Activated CD4-positive, alpha-beta T cell treated with anti-CD3 and anti-CD28 coated beads for 36 hours (primary cell): ENCODE measurements around the gene NLRP3. TPM values are rescaled to one million over a fixed set of nuclear protein-coding genes. Genes with fewer than 3 reads are reported as not detected.

ENCODE experiments used
- ATAC-seq: fragments of 200-7000 bp; cut with Tn5 transposase; one replicate; pipeline ENCODE4 v1.10.0; 2021; ENCODE audit warnings: mild to moderate bottlenecking, moderate library complexity
- CTCF ChIA-PET: fragments of 350-600 bp; sonication (Branson Sonifier 250); formaldehyde crosslinking; loops from one replicate; lab custom pipeline; 2021; ENCODE audit warnings: antibody characterized with exemption; lab: Charles Lee
- POLR2A ChIA-PET: fragments of 350-600 bp; sonication (Branson Sonifier 250); formaldehyde crosslinking; loops from one replicate; lab custom pipeline; 2021; ENCODE audit warnings: antibody characterized with exemption, inconsistent platforms; lab: Charles Lee
- DNase-seq: peaks from one replicate; pipeline ENCODE4 v3.0.0-alpha.2; 2020
- H3K27ac Mint-ChIP-seq: one replicate; pipeline ENCODE4 v1.8.0; 2021; ENCODE audit warnings: mixed read lengths
- H3K27me3 Mint-ChIP-seq: one replicate; pipeline ENCODE4 v1.8.0; 2021; ENCODE audit warnings: mixed read lengths
- H3K36me3 Mint-ChIP-seq: one replicate; pipeline ENCODE4 v1.8.0; 2021; ENCODE audit warnings: low read depth, mixed read lengths
- H3K4me1 Mint-ChIP-seq: one replicate; pipeline ENCODE4 v1.8.0; 2021; ENCODE audit warnings: mixed read lengths
- H3K4me3 Mint-ChIP-seq: one replicate; pipeline ENCODE4 v1.8.0; 2021; ENCODE audit warnings: mild to moderate bottlenecking, moderate library complexity, mixed read lengths
- H3K9me3 Mint-ChIP-seq: one replicate; pipeline ENCODE4 v1.8.0; 2021; ENCODE audit warnings: low read depth, mixed read lengths
- intact Hi-C, 2 experiments: fragments of 100-400 bp; cut with DNase I in 1 of 2; cut with micrococcal nuclease in 1 of 2; formaldehyde crosslinking; loops; one replicate each; pipeline versions ENCODE4 v1.14.2 to v1.15.1; 2022 to 2024; cut with DNase I, micrococcal nuclease
- total RNA-seq, 2 experiments: library from RNA; stranded (reverse); gene quantifications; one replicate each; pipeline ENCODE4 v1.2.3, GENCODE V29; 2021

The NLRP3 gene
- total RNA-seq, 2 experiments from 2014 or later = 1.0 to 1.5 TPM

DNA sequence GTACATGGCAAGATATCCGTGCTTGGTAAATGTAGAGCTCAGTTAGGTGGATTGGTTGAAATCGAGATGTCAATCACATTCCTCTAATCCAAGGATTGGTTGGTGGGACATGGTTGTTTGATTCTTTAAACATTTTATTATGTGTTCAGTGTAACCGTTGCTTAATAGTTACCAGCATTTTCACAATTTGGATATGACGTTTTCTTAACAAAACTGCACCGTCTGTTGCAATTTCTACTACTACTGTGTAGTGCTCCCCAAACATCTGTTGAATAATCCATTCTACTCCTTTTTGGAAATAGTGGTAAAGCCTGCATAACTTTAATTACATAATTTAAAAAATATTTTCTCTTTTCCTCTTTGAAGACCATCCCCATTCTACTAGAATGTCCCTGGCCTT lies 25.6 kb downstream of the NLRP3 start:
- Mint-ChIP-seq H3K4me3 (no peak overlapping the region), H3K27me3 (no peaks in the 10 kb centered on the region), H3K27ac (no peak overlapping the region), H3K4me1 (peaks cover 2% of the 10 kb centered on the region), H3K9me3 (no peaks in the 10 kb centered on the region), H3K36me3 (peaks cover 20% of the 10 kb centered on the region)
- POLR2A ChIA-PET = no interaction called here
- intact Hi-C loops = no loop called here
- CTCF ChIA-PET = interaction anchor here (0.7 kb wide), 2 partner anchors 69 to 661 kb away, joined by 3 to 5 read pairs; no protein-coding TSS in a partner anchor
- ATAC-seq (no peak), DNase-seq (no peak)

DNA sequence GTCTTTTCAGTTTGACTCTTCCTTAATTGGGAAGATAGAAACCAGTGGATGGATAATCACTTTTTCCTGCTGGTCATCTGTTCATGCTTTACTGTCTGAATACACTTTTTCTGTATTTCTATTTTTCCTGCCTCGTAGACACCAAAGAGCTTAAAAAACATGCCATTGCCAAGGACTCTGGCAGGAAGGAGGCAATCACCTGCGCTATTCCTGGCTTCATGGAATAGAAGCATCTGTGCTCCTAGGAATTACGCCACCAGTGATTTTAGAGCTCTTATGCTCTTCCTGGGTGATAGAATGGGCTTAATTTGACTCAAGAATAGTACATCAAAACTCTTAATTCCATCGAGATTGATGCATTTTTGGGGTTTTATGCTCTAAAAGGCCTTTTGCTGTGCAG lies 26.2 kb downstream of the NLRP3 start:
- ATAC-seq (no peak), DNase-seq (no peak)
- CTCF ChIA-PET = interaction anchor here (0.7 kb wide), 2 partner anchors 70 to 662 kb away, joined by 3 to 5 read pairs; no protein-coding TSS in a partner anchor
- H3K9me3 Mint-ChIP-seq = no peaks in the 10 kb centered on the region
- POLR2A ChIA-PET = no interaction called here
- H3K27ac Mint-ChIP-seq = no peak overlapping the region
- intact Hi-C loops = no loop called here
- H3K4me3 Mint-ChIP-seq = no peak overlapping the region
- peaks cover 25% of the 10 kb centered on the region for H3K36me3 Mint-ChIP-seq
- H3K4me1 Mint-ChIP-seq = peaks cover 2% of the 10 kb centered on the region
- H3K27me3 Mint-ChIP-seq = no peaks in the 10 kb centered on the region

DNA sequence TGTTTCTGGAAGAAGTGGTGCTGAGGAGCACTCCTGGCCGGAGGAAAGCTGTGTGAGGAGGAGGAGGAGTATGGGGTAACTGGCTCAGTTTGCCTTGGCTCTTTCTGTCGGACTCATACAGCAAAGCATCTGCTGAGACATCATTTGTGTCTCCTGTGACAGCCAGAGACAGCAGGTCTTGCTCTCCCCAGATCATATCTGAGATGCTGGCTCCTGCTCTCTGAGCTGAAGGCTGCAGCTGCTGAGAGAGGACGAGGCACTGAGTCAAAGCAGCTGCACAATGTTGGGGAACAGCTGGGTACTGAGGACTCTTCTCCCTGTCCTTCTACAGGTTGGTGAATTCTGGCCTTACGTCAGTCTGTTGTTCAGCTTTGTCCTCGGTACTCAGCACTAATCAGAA lies 27.7 kb downstream of the NLRP3 start:
- no peaks in the 10 kb centered on the region for H3K27me3 Mint-ChIP-seq
- intact Hi-C loops = no loop called here
- DNase-seq = no peak
- ChIA-PET POLR2A (no interaction called here), CTCF (interaction anchor here (0.9 kb wide), 1 partner anchor 19 kb away, joined by 3 read pairs; no protein-coding TSS in a partner anchor)
- H3K4me3 Mint-ChIP-seq = no peak overlapping the region
- no peak for ATAC-seq
- H3K27ac Mint-ChIP-seq = no peak overlapping the region
- peaks cover 29% of the 10 kb centered on the region for H3K36me3 Mint-ChIP-seq
- H3K4me1 Mint-ChIP-seq = peaks cover 2% of the 10 kb centered on the region
- no peaks in the 10 kb centered on the region for H3K9me3 Mint-ChIP-seq

DNA sequence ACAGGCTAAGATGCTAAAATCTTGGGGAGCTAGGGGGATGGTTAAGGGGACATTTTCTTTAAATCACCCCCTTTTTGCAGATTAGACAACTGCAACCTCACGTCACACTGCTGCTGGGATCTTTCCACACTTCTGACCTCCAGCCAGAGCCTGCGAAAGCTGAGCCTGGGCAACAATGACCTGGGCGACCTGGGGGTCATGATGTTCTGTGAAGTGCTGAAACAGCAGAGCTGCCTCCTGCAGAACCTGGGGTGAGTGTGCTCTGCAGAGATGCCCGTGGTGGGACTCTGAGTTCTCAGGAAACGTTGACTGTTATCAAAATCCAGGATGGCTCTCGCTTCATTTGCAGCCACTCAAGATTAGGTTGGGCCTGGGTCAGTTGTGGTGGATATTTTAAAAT lies 28.6 kb downstream of the NLRP3 start:
- Mint-ChIP-seq H3K9me3 (no peaks in the 10 kb centered on the region), H3K27me3 (no peaks in the 10 kb centered on the region), H3K4me1 (peaks cover 2% of the 10 kb centered on the region), H3K4me3 (no peak overlapping the region), H3K36me3 (peaks cover 24% of the 10 kb centered on the region), H3K27ac (no peak overlapping the region)
- CTCF ChIA-PET = interaction anchor here (0.6 to 0.9 kb wide), 2 partner anchors 18 to 859 kb away, joined by 3 read pairs; no protein-coding TSS in a partner anchor
- POLR2A ChIA-PET = no interaction called here
- no peak for ATAC-seq
- no peak for DNase-seq
- intact Hi-C loops = no loop called here

DNA sequence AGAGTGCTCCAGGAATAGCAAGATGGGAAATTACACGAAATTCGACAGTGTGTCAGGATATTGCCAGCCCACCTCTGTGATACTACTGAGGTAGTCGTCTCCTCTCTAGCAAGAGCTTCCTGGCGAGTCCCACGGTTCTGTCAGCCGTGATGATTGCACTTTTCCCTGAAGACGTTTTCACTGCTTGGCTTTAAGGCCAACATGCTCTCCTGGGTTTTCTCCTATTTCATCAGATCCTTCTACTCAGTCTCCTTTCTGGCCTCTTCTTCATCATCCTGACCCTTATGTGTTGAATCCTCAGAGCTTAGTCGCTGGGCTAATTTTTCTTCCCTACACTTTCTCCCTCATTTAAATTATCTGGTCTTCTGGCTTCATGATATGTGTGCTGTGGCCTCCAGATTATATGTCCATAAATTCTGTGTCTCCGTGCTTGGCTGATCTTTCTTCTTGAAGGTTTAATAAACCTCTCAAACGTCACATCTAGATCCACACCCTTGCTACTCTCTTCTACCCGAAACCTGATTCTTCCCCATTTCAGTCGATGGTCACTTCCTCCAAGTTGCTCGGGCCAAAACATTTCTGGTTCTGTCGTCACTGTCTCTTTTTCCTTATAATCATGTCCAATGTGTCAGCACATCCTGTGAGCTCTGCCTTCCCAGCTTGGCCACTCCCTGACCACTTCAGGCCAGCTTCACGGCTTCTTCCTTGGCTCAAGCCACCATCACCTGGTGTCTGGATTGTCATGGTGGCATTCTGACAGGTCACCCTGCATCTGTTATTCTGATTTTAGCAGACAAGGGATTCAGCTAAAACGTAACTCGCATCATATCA lies 29.8 kb downstream of the NLRP3 start:
- Mint-ChIP-seq H3K27me3 (no peaks in the 10 kb centered on the region), H3K27ac (no peak overlapping the region), H3K4me3 (no peak overlapping the region), H3K4me1 (no peaks in the 10 kb centered on the region), H3K9me3 (no peaks in the 10 kb centered on the region), H3K36me3 (peaks cover 21% of the 10 kb centered on the region)
- intact Hi-C loops = no loop called here
- CTCF ChIA-PET = no interaction called here
- DNase-seq (no peak), ATAC-seq (no peak)
- POLR2A ChIA-PET = no interaction called here

DNA sequence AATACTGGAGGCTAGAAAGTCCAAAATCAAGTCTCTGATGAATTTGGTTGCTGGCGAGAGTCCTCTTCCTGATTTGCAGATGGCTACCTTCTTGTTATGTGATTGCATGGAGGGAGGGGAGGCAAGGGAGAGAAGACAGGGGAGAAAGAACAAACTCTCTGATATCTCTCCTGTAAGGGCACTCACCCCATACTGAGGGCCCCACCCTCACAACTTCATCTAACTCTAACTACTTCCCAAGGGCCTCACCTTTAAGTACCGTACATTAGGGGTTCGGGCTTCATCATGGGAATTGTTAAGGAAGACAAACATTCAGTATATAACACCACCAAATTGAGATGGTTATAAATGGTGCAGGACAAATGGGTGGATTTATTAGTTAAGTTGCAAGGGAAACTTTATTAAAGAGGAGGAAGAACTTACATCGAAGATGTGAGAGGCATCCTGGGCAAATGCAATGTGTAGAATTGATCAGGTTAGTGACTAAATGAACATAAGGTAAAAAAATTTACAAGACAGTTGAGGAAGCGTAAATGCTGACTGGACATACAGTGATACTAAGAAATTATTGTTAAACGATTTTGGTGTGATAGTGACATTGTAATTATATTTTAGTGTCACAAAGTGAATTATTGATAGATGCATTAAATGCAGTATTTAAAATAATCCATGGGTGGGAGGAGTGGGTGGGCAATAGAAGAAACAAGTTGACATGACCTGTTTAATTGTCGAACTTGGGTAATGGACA lies 31.4 kb downstream of the NLRP3 start:
- Mint-ChIP-seq H3K36me3 (peaks cover 21% of the 10 kb centered on the region), H3K4me1 (no peaks in the 10 kb centered on the region), H3K4me3 (no peak overlapping the region), H3K27me3 (no peaks in the 10 kb centered on the region), H3K27ac (no peak overlapping the region), H3K9me3 (no peaks in the 10 kb centered on the region)
- intact Hi-C loops = no loop called here
- DNase-seq (no peak), ATAC-seq (no peak)
- ChIA-PET POLR2A (no interaction called here), CTCF (interaction anchor here (0.6 to 1.6 kb wide), 2 partner anchors 8 to 52 kb away, joined by 3 to 4 read pairs; no protein-coding TSS in a partner anchor)

DNA sequence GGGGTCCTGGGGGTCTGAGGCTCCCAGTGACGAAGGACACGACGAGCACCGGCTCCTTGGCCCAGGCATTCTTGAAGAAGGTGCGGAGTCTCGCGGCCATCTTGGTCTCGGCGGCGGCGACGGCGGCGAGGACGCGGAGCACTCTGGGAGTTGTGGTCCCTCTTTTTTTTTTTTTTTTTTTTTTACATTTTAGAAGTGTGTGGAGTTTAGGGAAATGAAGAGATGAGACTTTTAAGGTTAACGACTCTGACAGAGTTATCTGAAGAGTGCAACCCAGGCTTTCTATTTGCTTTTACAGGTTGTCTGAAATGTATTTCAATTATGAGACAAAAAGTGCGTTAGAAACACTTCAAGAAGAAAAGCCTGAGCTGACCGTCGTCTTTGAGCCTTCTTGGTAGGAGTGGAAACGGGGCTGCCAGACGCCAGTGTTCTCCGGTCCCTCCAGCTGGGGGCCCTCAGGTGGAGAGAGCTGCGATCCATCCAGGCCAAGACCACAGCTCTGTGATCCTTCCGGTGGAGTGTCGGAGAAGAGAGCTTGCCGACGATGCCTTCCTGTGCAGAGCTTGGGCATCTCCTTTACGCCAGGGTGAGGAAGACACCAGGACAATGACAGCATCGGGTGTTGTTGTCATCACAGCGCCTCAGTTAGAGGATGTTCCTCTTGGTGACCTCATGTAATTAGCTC lies 32.3 kb downstream of the NLRP3 start:
- peaks cover 21% of the 10 kb centered on the region for H3K36me3 Mint-ChIP-seq
- intact Hi-C loops = no loop called here
- H3K9me3 Mint-ChIP-seq = no peaks in the 10 kb centered on the region
- no peak overlapping the region for H3K27ac Mint-ChIP-seq
- DNase-seq (peak; percentile 31), ATAC-seq (no peak)
- no peaks in the 10 kb centered on the region for H3K27me3 Mint-ChIP-seq
- CTCF ChIA-PET = interaction anchor here (1.6 kb wide), 2 partner anchors 9 to 75 kb away, joined by 4 to 8 read pairs; no protein-coding TSS in a partner anchor
- POLR2A ChIA-PET = no interaction called here
- no peaks in the 10 kb centered on the region for H3K4me1 Mint-ChIP-seq
- H3K4me3 Mint-ChIP-seq = no peak overlapping the region

DNA sequence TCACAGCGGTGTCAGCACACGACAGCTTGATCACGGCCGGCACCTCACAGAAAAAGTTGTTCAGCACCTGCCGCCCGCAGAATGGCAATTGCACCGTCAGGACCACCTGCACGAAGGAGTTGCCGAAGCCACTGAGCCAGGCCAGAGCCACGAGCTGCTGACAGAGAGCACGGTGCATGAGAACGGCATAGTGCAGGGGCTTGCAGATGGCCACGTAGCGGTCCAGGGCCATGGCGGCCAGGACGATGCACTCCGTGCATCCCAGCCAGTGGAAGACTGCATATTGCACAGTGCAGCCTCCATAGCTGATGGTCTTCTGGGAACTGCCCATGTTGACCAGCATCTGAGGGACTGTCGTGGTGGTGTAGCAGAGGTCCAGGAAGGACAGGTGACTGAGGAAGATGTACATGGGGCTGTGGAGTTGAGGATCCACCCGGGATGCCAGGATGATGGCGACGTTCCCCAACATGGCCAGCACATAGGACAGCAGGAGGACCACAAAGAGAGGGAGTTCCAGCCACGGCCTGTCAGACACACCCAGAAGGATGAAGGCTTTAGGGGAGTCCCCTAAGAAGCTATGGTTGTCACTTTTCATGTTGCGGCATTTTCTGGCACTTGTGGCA lies 35.5 kb downstream of the NLRP3 start:
- intact Hi-C loops = no loop called here
- ATAC-seq = no peak
- POLR2A ChIA-PET = no interaction called here

DNA sequence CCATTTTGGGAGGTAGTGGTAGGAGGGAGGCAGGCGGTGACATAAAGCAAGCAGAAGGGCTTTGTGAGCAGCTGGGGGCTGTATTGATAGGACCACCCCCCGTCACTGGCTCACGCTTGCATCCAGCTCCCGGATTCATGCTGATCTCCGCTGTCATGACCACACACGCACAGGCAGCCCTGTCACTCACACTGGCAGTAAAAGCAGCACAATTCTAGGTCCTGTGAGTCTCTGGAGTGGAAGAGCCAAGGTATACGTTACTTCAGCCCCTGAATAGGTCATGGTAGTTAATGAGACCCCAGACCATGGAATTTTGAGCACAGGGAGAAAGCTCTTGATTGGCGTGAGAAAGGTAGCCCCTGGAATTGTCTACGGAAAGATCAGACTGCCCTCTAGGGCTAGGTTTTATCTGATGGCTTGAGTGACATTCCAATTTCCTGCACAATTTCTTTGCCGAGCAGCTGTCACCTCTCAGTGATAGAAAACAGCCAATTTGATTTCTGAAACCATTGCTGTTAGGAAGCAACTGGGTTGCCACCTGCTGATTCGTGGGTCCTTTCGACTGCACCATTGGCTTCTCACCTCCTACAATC lies 36.6 kb downstream of the NLRP3 start:
- Mint-ChIP-seq H3K27me3 (peaks cover 8% of the 10 kb centered on the region), H3K27ac (no peak overlapping the region), H3K4me1 (peaks cover 4% of the 10 kb centered on the region), H3K9me3 (no peaks in the 10 kb centered on the region), H3K4me3 (no peak overlapping the region), H3K36me3 (peaks cover under 1% of the 10 kb centered on the region)
- intact Hi-C loops = no loop called here
- ATAC-seq = no peak
- DNase-seq = no peak
- CTCF ChIA-PET = no interaction called here
- POLR2A ChIA-PET = no interaction called here

More for the DNA sequence above, 35.5 kb downstream of the NLRP3 start:
- no peak for DNase-seq
- no peak overlapping the region for H3K4me3 Mint-ChIP-seq
- H3K9me3 Mint-ChIP-seq = no peaks in the 10 kb centered on the region
- H3K4me1 Mint-ChIP-seq = no peaks in the 10 kb centered on the region
- no peak overlapping the region for H3K27ac Mint-ChIP-seq
- peaks cover 5% of the 10 kb centered on the region for H3K27me3 Mint-ChIP-seq
- H3K36me3 Mint-ChIP-seq = peaks cover 10% of the 10 kb centered on the region
- CTCF ChIA-PET = no interaction called here

DNA sequence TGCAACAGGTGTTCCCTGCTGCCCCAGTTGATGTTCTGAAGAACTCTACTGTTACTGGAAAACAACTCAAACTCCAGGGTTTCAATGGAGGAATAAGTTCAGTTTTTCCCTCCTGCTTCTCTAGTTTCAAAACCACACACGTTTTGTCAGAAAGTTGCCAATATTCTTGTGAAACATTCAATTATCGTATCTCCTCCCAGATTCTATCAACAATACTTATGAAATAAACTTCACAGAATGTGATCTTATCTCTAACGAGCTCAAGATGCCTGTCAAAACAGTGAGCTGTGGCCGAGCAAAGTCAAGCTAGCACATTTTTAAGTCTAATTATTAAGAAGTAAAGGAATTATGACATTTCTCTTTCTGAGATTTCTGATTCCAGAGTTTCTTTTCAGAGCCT lies 37.3 kb downstream of the NLRP3 start:
- CTCF ChIA-PET = interaction anchor here (0.6 kb wide), 1 partner anchor 35 kb away, joined by 4 read pairs; no protein-coding TSS in a partner anchor
- Mint-ChIP-seq H3K27me3 (peaks cover 11% of the 10 kb centered on the region), H3K36me3 (no peaks in the 10 kb centered on the region), H3K4me1 (peaks cover 4% of the 10 kb centered on the region), H3K9me3 (no peaks in the 10 kb centered on the region), H3K4me3 (no peak overlapping the region), H3K27ac (no peak overlapping the region)
- ATAC-seq = no peak
- POLR2A ChIA-PET = no interaction called here
- intact Hi-C loops = no loop called here
- DNase-seq = no peak
